ENCODE results near the gene RPTOR.

The RPTOR gene

GRCh38 chr17:80817861-80818260, 273.2 kb downstream of the RPTOR start:
- DNase-seq (ENCODE audit: low spot score) = no peak
- no peak for TF ChIP-seq CTCF (IDR thresholded peaks at IDR 0.05; ENCODE audit: extremely low read depth, missing control alignments)

- no peak for TF ChIP-seq CTCF (IDR thresholded peaks at IDR 0.05; ENCODE audit: extremely low read depth, missing control alignments)
Measured at GRCh38 chr17:80818871-80819270, 274.2 kb downstream of the RPTOR start.

GRCh38 chr17:80819422-80820164, 275.0 kb downstream of the RPTOR start:
- TF ChIP-seq CTCF (IDR thresholded peaks at IDR 0.05; ENCODE audit: extremely low read depth, missing control alignments) = no peak
- DNase-seq (ENCODE audit: low spot score) = no peak

More at GRCh38 chr17:80818871-80819270, 274.2 kb downstream of the RPTOR start:
- DNase-seq (ENCODE audit: low spot score) = no peak

- no peak for DNase-seq (ENCODE audit: low spot score)
- TF ChIP-seq CTCF (IDR thresholded peaks at IDR 0.05; ENCODE audit: extremely low read depth, missing control alignments) = no peak
Measured at GRCh38 chr17:80820331-80820730, 275.7 kb downstream of the RPTOR start.

- no peak for DNase-seq (ENCODE audit: low spot score)
Measured at GRCh38 chr17:80821546-80821945, 276.9 kb downstream of the RPTOR start.

GRCh38 chr17:80822021-80822699, 277.5 kb downstream of the RPTOR start:
- no peak for TF ChIP-seq CTCF (IDR thresholded peaks at IDR 0.05; ENCODE audit: extremely low read depth, missing control alignments)
- no peak for DNase-seq (ENCODE audit: low spot score)

More at GRCh38 chr17:80821546-80821945, 276.9 kb downstream of the RPTOR start:
- TF ChIP-seq CTCF (IDR thresholded peaks at IDR 0.05; ENCODE audit: extremely low read depth, missing control alignments) = no peak

GRCh38 chr17:80822700-80823410, 278.2 kb downstream of the RPTOR start:
- TF ChIP-seq CTCF (IDR thresholded peaks at IDR 0.05; ENCODE audit: extremely low read depth, missing control alignments) = no peak
- no peak for DNase-seq (ENCODE audit: low spot score)

All from GM20000 (cell line).